Measurements from ENCODE around the gene KCNIP4.

DNA sequence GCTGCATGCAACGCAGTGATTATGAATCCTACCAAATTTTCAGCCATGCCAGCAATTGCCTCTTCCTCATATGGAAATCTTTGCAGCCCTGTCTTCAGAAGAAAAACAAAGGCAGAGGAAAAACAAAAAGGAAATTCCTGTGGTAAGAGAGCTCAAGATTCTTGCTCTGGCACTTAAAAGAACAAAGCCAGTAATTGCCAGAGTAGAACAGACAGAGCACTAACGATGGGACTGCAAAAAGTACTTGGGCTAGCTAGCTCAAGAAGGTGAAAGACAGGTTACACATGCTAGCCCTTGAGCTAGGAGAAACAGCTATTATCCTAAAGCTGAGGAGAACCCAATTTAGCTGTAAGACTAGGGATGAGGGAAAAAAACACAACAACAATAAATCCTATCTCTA lies 582.3 kb downstream of the KCNIP4 start:
- TF ChIP-seq, protein P1, sequence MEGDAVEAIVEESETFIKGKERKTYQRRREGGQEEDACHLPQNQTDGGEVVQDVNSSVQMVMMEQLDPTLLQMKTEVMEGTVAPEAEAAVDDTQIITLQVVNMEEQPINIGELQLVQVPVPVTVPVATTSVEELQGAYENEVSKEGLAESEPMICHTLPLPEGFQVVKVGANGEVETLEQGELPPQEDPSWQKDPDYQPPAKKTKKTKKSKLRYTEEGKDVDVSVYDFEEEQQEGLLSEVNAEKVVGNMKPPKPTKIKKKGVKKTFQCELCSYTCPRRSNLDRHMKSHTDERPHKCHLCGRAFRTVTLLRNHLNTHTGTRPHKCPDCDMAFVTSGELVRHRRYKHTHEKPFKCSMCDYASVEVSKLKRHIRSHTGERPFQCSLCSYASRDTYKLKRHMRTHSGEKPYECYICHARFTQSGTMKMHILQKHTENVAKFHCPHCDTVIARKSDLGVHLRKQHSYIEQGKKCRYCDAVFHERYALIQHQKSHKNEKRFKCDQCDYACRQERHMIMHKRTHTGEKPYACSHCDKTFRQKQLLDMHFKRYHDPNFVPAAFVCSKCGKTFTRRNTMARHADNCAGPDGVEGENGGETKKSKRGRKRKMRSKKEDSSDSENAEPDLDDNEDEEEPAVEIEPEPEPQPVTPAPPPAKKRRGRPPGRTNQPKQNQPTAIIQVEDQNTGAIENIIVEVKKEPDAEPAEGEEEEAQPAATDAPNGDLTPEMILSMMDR (IDR thresholded peaks at IDR 0.05 in 8 of 11, conservative IDR thresholded peaks at IDR 0.05 in 3 of 11), result no peak
- no peak for TF ChIP-seq POLR2A (IDR thresholded peaks at IDR 0.05)
